ENCODE results near the gene SPATA13. TPM values are rescaled to one million over a fixed set of nuclear protein-coding genes. Genes with fewer than 3 reads are reported as not detected.
A peak's percentile ranks its signal among the peaks of the same experiment; 100 is the strongest.

Gene SPATA13
- total RNA-seq, 3 donors from 2014 or later (not counting 1 experiment from before 2014, with no cell fraction given), result 108 to 141 (median 141) TPM

DNA sequence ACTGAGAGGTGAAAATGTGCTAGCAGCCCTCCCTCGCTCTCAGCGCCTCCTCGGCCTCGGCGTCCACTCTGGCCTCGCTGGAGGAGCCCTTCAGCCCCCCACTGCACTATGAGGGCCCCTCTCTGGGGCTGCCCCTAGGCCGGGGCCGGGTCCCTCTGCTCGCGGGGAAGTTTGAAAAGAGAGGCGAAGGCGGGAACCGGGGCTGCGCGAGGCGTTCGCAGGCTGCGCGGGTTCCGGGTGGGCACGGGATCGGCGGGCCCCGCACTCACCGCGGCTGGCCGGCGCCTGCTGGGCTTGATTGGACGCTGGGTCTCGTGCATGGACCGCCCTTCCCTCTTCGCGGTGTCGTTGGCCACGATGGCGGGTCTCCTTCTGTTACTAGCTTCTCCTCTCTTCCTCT is 178.2 kb downstream of the SPATA13 start:
- H3K4me1 ChIP-seq (ENCODE audit: control insufficient read depth, insufficient read depth, low read length), result no peaks in the 10 kb centered on the region
- no peak overlapping the region for H3K27ac ChIP-seq (ENCODE audit: low read length)
- DNase-seq (no peak), ATAC-seq (no peak)
- no peaks in the 10 kb centered on the region for H3K36me3 Mint-ChIP-seq
- intact Hi-C loops (cut with micrococcal nuclease), result no loop called here
- H3K27me3 ChIP-seq (ENCODE audit: control insufficient read depth, insufficient read depth, low read length), result no peaks in the 10 kb centered on the region
- 96% methylated on average over 36 of the region's 36 CpGs for WGBS (ENCODE audit: insufficient coverage)
- no peak overlapping the region for H3K4me3 ChIP-seq (ENCODE audit: low read length)
- no peaks in the 10 kb centered on the region for H3K36me3 ChIP-seq (ENCODE audit: control insufficient read depth, insufficient read depth, low read length)
- no peaks in the 10 kb centered on the region for H3K9me3 Mint-ChIP-seq
- TF ChIP-seq, protein P1, sequence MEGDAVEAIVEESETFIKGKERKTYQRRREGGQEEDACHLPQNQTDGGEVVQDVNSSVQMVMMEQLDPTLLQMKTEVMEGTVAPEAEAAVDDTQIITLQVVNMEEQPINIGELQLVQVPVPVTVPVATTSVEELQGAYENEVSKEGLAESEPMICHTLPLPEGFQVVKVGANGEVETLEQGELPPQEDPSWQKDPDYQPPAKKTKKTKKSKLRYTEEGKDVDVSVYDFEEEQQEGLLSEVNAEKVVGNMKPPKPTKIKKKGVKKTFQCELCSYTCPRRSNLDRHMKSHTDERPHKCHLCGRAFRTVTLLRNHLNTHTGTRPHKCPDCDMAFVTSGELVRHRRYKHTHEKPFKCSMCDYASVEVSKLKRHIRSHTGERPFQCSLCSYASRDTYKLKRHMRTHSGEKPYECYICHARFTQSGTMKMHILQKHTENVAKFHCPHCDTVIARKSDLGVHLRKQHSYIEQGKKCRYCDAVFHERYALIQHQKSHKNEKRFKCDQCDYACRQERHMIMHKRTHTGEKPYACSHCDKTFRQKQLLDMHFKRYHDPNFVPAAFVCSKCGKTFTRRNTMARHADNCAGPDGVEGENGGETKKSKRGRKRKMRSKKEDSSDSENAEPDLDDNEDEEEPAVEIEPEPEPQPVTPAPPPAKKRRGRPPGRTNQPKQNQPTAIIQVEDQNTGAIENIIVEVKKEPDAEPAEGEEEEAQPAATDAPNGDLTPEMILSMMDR (IDR thresholded peaks at IDR 0.05), result no peak
- H3K4me1 Mint-ChIP-seq, result peaks cover 0 to 16% of the 10 kb centered on the region in 2 donors
- no peak overlapping the region for H3K4me3 Mint-ChIP-seq
- no peaks in the 10 kb centered on the region for H3K9me3 ChIP-seq (ENCODE audit: control insufficient read depth, insufficient read depth, low read length)
- H3K27me3 Mint-ChIP-seq (ENCODE audit: low read depth in 2 of 2), result peaks cover 26 to 28% of the 10 kb centered on the region in 2 donors
- no peak overlapping the region for H3K27ac Mint-ChIP-seq

DNA sequence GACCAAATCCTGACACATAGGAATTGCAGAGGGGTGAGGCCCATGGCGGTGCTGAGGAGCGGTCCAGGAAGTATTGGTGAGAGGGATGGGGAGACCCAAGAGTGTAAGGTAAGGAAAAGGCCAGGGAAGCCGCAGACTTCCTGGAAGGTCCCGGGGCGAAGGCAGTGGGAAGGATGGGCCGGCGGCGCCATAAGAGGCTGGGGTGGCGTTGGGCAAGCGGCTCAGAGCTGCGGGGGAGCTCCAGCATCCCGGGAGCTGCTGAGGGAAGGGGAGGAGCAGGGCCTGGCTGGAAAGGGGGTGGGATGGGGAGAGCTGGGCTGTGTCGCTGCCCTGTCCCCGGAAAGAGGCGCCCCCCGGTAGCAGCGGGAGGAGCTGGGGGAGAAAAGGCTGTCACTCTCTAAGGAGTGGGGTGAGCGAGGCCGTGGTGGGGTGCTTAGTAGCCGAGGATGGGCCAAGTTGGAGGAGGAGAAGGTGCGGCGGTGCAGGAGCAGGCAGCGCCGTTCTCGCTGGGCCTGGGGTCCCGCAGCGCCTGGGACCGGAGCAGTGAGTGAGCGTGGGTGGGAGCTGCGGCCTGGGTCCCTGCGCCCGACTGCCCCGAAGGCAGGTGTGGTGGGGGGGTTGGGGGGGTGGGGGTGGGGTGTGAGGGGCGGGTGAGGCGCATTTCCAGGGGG is 179.6 kb downstream of the SPATA13 start:
- Mint-ChIP-seq H3K27ac (no peak overlapping the region), H3K27me3 (ENCODE audit: low read depth in 2 of 2) (peaks cover 21 to 22% of the 10 kb centered on the region in 2 donors), H3K9me3 (no peaks in the 10 kb centered on the region), H3K4me3 (no peak overlapping the region), H3K36me3 (no peaks in the 10 kb centered on the region), H3K4me1 (peaks cover 0 to 16% of the 10 kb centered on the region in 2 donors)
- Histone ChIP-seq H3K9me3 (ENCODE audit: control insufficient read depth, insufficient read depth, low read length) (no peaks in the 10 kb centered on the region), H3K4me3 (ENCODE audit: low read length) (no peak overlapping the region), H3K27me3 (ENCODE audit: control insufficient read depth, insufficient read depth, low read length) (no peaks in the 10 kb centered on the region), H3K36me3 (ENCODE audit: control insufficient read depth, insufficient read depth, low read length) (no peaks in the 10 kb centered on the region), H3K27ac (ENCODE audit: low read length) (no peak overlapping the region), H3K4me1 (ENCODE audit: control insufficient read depth, insufficient read depth, low read length) (no peaks in the 10 kb centered on the region)
- no peak for ATAC-seq
- TF ChIP-seq, protein P1 (IDR thresholded peaks at IDR 0.05), result no peak
- 78% methylated on average over 30 of the region's 35 CpGs for whole genome bisulfite sequencing (ENCODE audit: insufficient coverage)
- intact Hi-C loops (cut with micrococcal nuclease), result no loop called here
- DNase-seq, result no peak

DNA sequence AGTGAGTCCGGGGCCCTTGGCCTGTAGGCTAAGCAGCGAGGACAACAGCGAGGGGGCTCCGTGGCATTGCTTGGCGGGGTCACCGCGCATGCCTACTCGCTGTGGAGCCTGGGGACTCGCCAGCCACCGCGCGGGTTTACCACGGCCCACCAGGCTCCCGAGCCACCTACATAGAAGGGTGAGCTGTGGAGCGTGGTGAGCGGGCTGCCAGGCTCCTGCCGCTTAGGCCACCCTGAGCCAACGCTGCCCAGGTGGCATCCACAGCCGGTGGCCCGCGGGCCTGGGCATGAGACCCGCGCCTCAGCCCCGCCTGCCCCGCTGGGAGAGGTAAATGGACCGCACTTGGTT is 180.1 kb downstream of the SPATA13 start:
- TF ChIP-seq, protein P1 (IDR thresholded peaks at IDR 0.05), result no peak
- H3K4me1 ChIP-seq (ENCODE audit: control insufficient read depth, insufficient read depth, low read length), result no peaks in the 10 kb centered on the region
- H3K27me3 Mint-ChIP-seq (ENCODE audit: low read depth in 2 of 2), result peaks cover 22 to 23% of the 10 kb centered on the region in 2 donors
- no peak for ATAC-seq
- WGBS (ENCODE audit: insufficient coverage), result 88% methylated on average over 26 of the region's 26 CpGs
- no peak overlapping the region for H3K27ac ChIP-seq (ENCODE audit: low read length)
- H3K36me3 ChIP-seq (ENCODE audit: control insufficient read depth, insufficient read depth, low read length), result no peaks in the 10 kb centered on the region
- H3K4me1 Mint-ChIP-seq, result peaks cover 0 to 16% of the 10 kb centered on the region in 2 donors
- H3K27me3 ChIP-seq (ENCODE audit: control insufficient read depth, insufficient read depth, low read length), result no peaks in the 10 kb centered on the region
- H3K4me3 Mint-ChIP-seq, result no peak overlapping the region
- no peak for DNase-seq
- no peaks in the 10 kb centered on the region for H3K9me3 Mint-ChIP-seq
- H3K4me3 ChIP-seq (ENCODE audit: low read length), result no peak overlapping the region
- H3K27ac Mint-ChIP-seq, result no peak overlapping the region
- H3K9me3 ChIP-seq (ENCODE audit: control insufficient read depth, insufficient read depth, low read length), result no peaks in the 10 kb centered on the region
- intact Hi-C loops (cut with micrococcal nuclease), result no loop called here
- H3K36me3 Mint-ChIP-seq, result no peaks in the 10 kb centered on the region

DNA sequence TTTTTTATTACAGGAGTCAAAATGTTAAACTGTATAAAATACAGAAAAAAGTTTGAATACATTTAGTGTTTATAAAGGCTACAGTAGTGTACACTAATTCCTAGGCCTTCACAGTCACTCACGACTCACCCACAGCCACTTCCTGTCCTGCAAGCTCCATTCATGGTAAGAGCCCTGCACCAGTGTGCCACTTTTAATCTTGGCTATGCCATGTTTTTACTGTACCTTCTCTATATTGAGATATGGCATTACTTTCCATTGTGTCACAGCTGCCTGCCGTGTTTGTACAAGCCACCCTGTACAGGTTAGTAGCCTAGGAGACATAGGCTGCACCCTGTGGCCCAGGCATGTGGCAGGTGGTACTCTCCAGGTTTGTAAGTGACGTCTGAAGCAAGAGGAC is 180.9 kb downstream of the SPATA13 start:
- ATAC-seq (peak in 2 of 3 donors; percentile 30 to 47), DNase-seq (no peak)
- Mint-ChIP-seq H3K27me3 (ENCODE audit: low read depth in 2 of 2) (peaks cover 18 to 23% of the 10 kb centered on the region in 2 donors), H3K4me1 (peaks cover 0 to 16% of the 10 kb centered on the region in 2 donors), H3K36me3 (no peaks in the 10 kb centered on the region), H3K4me3 (no peak overlapping the region), H3K9me3 (no peaks in the 10 kb centered on the region), H3K27ac (no peak overlapping the region)
- no peak overlapping the region for H3K27ac ChIP-seq (ENCODE audit: low read length)
- H3K4me3 ChIP-seq (ENCODE audit: low read length), result no peak overlapping the region
- no peaks in the 10 kb centered on the region for H3K27me3 ChIP-seq (ENCODE audit: control insufficient read depth, insufficient read depth, low read length)
- intact Hi-C loops (cut with micrococcal nuclease), result no loop called here
- no peaks in the 10 kb centered on the region for H3K9me3 ChIP-seq (ENCODE audit: control insufficient read depth, insufficient read depth, low read length)
- TF ChIP-seq, protein P1 (IDR thresholded peaks at IDR 0.05), result no peak
- 54% methylated on average over 2 of the region's 3 CpGs for WGBS (ENCODE audit: insufficient coverage)
- H3K4me1 ChIP-seq (ENCODE audit: control insufficient read depth, insufficient read depth, low read length), result no peaks in the 10 kb centered on the region
- H3K36me3 ChIP-seq (ENCODE audit: control insufficient read depth, insufficient read depth, low read length), result no peaks in the 10 kb centered on the region

Data from natural killer cell (primary cell).